ENCODE data around the gene LHFPL4. TPM values are rescaled to one million over a fixed set of nuclear protein-coding genes. Genes with fewer than 3 reads are reported as not detected.
"Not testable (repeated sequence)": the region's sequence is repeated elsewhere in the genome, so short reads cannot be mapped to it uniquely, and the experiment has no call there.

The LHFPL4 gene
- total RNA-seq, 4 donors from 2014 or later = under 0.01 TPM; not detected in 3

DNA sequence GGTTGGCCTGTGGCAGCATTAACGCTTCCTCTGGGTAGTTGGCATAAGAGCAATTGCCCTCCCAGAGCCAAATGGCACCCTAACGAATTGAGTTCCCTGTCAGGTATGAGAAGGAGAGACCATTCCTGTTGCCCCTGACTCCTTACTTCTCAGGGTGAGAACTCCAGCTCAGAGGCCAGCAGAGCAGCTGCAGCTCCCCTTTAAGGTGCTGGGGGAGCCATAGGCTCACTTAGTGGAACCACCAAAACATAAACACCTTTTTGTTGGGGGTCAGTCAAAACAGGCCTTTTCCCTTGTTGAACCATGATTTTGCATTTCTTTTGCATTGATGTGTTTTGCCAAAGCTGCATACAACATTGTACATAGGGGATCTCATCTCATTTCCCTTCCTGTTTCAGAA lies 28.1 kb upstream of the LHFPL4 start:
- H3K4me3 ChIP-seq = no peak overlapping the region
- no peaks in the 10 kb centered on the region for H3K4me1 ChIP-seq
- H3K36me3 ChIP-seq = no peaks in the 10 kb centered on the region
- no peak for DNase-seq (ENCODE audit: low spot score in 2 of 2)
- no peak for TF ChIP-seq EP300 (IDR thresholded peaks at IDR 0.05)
- no peak for TF ChIP-seq POLR2A (IDR thresholded peaks at IDR 0.05)
- TF ChIP-seq, protein P1, sequence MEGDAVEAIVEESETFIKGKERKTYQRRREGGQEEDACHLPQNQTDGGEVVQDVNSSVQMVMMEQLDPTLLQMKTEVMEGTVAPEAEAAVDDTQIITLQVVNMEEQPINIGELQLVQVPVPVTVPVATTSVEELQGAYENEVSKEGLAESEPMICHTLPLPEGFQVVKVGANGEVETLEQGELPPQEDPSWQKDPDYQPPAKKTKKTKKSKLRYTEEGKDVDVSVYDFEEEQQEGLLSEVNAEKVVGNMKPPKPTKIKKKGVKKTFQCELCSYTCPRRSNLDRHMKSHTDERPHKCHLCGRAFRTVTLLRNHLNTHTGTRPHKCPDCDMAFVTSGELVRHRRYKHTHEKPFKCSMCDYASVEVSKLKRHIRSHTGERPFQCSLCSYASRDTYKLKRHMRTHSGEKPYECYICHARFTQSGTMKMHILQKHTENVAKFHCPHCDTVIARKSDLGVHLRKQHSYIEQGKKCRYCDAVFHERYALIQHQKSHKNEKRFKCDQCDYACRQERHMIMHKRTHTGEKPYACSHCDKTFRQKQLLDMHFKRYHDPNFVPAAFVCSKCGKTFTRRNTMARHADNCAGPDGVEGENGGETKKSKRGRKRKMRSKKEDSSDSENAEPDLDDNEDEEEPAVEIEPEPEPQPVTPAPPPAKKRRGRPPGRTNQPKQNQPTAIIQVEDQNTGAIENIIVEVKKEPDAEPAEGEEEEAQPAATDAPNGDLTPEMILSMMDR (IDR thresholded peaks at IDR 0.05) = no peak
- peaks cover 0 to 14% (median 0%) of the 10 kb centered on the region in 4 donors for H3K9me3 ChIP-seq
- H3K27me3 ChIP-seq = no peaks in the 10 kb centered on the region
- 66 to 73% methylated on average over 2 of the region's 2 CpGs for WGBS, 2 donors
- H3K27ac ChIP-seq = no peak overlapping the region

DNA sequence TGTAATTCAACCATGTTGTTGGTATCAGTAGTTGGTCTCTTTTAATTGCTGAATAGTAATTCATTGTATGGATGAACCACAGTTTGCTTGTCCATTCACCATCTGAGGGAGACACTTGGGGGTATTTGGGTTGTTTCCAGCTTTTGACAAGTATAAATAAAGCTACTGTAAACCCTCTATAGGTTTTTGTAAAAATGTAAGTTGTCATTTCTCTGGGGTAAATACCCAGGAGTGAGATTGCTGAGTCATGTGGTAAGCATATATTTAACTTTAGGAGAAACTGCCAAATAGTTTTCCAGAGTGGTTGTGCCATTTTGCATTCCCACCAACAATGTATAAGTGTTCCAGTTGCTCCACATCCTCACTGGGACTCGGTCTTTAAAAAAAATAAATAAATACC lies 15.4 kb upstream of the LHFPL4 start:
- 67 to 71% methylated on average over 1 of the region's 1 CpG for WGBS, 2 donors
- no peaks in the 10 kb centered on the region for H3K36me3 ChIP-seq
- H3K27me3 ChIP-seq = no peaks in the 10 kb centered on the region
- H3K27ac ChIP-seq = no peak overlapping the region
- no peak for DNase-seq (ENCODE audit: low spot score in 2 of 2)
- H3K9me3 ChIP-seq = peaks cover 0 to 37% (median 3%) of the 10 kb centered on the region in 4 donors
- TF ChIP-seq EP300 (IDR thresholded peaks at IDR 0.05) (no peak), POLR2A (IDR thresholded peaks at IDR 0.05) (no peak)
- TF ChIP-seq, protein P1 (IDR thresholded peaks at IDR 0.05) = no peak
- H3K4me1 ChIP-seq = no peaks in the 10 kb centered on the region
- H3K4me3 ChIP-seq = no peak overlapping the region

DNA sequence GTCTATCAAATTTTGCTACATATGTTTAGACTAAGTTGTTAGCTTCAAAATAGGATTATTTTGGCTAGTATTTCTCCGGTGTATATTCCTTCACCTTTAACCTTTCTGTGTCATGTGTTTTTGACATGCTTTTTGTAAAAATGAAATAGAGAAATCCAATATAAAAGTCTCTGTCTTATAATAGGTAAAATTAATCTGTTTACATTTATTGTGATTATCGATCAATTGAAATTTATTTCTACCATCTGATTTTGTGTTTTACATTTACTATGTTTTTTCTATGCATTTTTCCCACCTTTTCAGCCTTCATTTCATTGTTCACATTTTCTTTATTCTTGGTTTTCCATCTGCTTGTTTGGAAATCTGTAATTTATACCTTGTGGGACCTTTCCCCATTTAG lies 11.7 kb upstream of the LHFPL4 start:
- no peak for DNase-seq (ENCODE audit: low spot score in 2 of 2)
- WGBS, 2 donors = 87 to 92% methylated on average over 2 of the region's 2 CpGs
- Histone ChIP-seq H3K36me3 (no peaks in the 10 kb centered on the region), H3K4me3 (no peak overlapping the region), H3K27me3 (no peaks in the 10 kb centered on the region), H3K4me1 (no peaks in the 10 kb centered on the region), H3K9me3 (peaks cover 0 to 37% (median 3%) of the 10 kb centered on the region in 4 donors), H3K27ac (no peak overlapping the region)
- no peak for TF ChIP-seq POLR2A (IDR thresholded peaks at IDR 0.05)
- TF ChIP-seq EP300 (IDR thresholded peaks at IDR 0.05) = no peak
- TF ChIP-seq, protein P1 (IDR thresholded peaks at IDR 0.05) = no peak

DNA sequence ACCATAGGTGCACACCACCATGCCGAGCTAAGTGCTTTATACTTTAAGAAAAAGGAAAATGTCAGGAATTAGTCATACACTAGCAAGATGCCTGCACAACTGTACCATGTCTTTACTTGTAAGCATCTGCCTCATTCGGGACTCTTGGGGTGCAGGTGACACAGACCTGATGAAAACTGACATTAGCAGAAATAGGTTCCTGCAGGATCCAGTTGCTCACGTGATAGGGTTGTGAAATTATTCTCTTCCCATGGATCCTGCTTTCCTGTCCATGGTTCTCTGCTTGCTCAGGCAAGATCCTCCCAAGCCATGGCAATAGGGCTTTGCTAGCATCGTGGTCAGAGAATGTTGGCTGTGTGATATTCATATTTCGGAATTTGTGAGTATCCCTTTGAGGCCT lies 10.2 kb upstream of the LHFPL4 start:
- H3K4me3 ChIP-seq = no peak overlapping the region
- H3K9me3 ChIP-seq = peaks cover 0 to 32% (median 3%) of the 10 kb centered on the region in 4 donors
- H3K36me3 ChIP-seq = no peaks in the 10 kb centered on the region
- no peaks in the 10 kb centered on the region for H3K27me3 ChIP-seq
- DNase-seq (ENCODE audit: low spot score in 2 of 2) = no peak
- WGBS, 2 donors = 78 to 79% methylated on average over 5 of the region's 5 CpGs
- H3K27ac ChIP-seq = no peak overlapping the region
- no peaks in the 10 kb centered on the region for H3K4me1 ChIP-seq
- TF ChIP-seq, protein P1 (IDR thresholded peaks at IDR 0.05) = no peak
- TF ChIP-seq POLR2A (IDR thresholded peaks at IDR 0.05) = no peak
- no peak for TF ChIP-seq EP300 (IDR thresholded peaks at IDR 0.05)

DNA sequence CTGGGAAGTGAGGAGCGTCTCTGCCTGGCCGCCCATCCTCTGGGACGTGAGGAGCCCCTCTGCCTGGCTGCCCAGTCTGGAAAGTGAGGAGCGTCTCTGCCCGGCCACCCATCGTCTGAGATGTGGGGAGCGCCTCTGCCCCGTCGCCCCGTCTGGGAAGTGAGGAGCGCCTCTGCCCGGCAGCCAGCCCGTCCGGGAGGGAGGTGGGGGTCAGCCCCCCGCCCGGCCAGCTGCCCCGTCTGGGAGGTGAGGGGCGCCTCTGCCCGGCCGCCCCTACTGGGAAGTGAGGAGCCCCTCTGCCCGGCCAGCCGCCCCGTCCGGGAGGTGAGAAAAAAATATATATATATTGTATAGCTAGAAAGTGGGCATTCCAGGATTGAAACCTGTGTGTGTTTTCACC lies 6.4 kb upstream of the LHFPL4 start:
- H3K27ac ChIP-seq; H3K27me3 ChIP-seq; H3K4me1 ChIP-seq; H3K4me3 ChIP-seq; H3K36me3 ChIP-seq; DNase-seq (ENCODE audit: low spot score in 2 of 2); H3K9me3 ChIP-seq: not testable (repeated sequence)
- 96 to 98% methylated on average over 20 to 22 of the region's 24 CpGs for WGBS, 2 donors

DNA sequence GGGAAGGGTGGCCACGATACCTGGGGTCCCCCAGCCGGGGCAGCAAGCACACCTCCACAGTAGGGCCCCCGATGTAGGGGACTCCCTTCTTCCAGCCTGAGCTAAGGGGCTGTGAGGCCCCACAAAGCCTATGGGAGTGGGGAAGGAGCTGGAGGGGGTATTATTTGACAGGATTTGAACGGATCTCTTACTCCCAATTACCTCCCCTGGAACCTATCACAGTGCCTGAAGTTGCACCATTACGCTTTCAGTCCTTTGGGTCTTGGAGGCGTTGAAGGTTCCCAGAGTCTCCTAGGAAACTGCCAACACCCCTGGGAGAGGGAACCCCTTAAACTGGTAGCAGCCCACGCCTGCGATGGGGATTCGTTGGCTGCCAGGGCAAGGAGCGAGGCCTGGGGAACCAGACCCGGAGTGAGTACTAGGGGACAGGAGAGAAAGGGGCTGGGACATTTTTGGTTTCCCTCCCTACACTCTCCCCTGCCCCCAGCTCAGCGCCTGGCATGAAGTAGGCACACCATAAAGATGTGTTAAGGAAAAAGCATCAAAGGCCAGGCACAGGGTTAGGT lies 409 bp upstream of the LHFPL4 start:
- Histone ChIP-seq H3K4me3 (peak overlapping the region in 1 of 4 donors; percentile 18), H3K9me3 (no peaks in the 10 kb centered on the region), H3K27ac (no peak overlapping the region), H3K27me3 (peaks cover 0 to 46% of the 10 kb centered on the region in 2 donors), H3K4me1 (peaks cover 0 to 5% (median 0%) of the 10 kb centered on the region in 4 donors), H3K36me3 (no peaks in the 10 kb centered on the region)
- TF ChIP-seq, protein P1 (IDR thresholded peaks at IDR 0.05) = no peak
- TF ChIP-seq EP300 (IDR thresholded peaks at IDR 0.05) = no peak
- no peak for TF ChIP-seq POLR2A (IDR thresholded peaks at IDR 0.05)
- WGBS, 2 donors = 25 to 29% methylated on average over 11 to 12 of the region's 12 CpGs
- no peak for DNase-seq (ENCODE audit: low spot score in 2 of 2)
